Suprapubic skin (tissue), 3 donors: ENCODE results near the gene SLC34A1.

ENCODE experiments used
- POLR2A ChIP-seq, 2 donors: fragments of 450-650 bp; IDR thresholded peaks; one replicate each; pipeline ENCODE4 v1.6.1; 2017; ENCODE audit warnings: antibody characterized with exemption in 2 of 2, mild to moderate bottlenecking in 2 of 2, moderate library complexity in 2 of 2
- TF ChIP-seq, protein P1 (sequence below), 2 donors: fragments of 200-600 bp in 1 of 2; fragments of 450-650 bp in 1 of 2; sonication (generic) in 1 of 2; IDR thresholded peaks; one replicate each; pipeline ENCODE4 v1.5.1; 2016 to 2019; ENCODE audit warnings: antibody characterized with exemption in 2 of 2, mild to moderate bottlenecking in 1 of 2, moderate library complexity in 1 of 2

DNA sequence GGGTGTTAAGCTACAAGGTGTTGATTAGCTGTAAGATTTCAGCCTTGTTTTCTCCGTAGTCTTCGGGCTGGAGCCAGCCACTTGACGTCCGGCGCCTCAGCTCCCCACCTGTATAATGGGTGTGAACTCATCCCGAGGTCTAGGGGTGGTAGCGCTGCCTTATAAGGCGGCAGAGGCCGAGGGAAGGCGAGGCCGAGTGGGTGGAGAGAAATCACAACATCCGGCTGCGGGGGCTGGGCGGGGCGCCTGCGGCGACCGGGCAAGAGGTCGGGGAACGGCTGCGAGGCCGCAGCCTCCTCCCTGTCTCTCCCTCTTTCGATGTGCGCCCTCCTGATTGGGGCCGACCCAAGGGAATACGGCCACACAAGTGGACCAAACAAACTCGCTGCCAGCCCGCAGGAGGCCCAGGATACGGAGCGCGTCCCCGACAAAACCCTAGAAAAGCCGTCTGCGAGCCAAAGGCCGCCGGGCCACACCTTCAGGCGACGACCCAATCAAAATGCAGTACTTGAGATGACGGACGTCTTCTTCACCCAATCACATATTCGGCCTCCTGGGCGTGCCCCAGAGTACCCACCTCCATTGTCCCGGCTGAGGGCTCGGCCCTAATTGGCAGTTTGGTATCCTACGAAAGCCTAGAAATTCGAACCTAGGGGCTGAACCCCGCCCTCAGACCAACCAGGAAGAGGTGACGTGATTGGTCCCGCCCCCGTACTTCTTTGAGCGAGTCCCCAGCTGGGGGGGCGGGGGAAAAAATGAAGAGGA, 41.7 kb downstream of the SLC34A1 start:
- TF ChIP-seq, protein P1, sequence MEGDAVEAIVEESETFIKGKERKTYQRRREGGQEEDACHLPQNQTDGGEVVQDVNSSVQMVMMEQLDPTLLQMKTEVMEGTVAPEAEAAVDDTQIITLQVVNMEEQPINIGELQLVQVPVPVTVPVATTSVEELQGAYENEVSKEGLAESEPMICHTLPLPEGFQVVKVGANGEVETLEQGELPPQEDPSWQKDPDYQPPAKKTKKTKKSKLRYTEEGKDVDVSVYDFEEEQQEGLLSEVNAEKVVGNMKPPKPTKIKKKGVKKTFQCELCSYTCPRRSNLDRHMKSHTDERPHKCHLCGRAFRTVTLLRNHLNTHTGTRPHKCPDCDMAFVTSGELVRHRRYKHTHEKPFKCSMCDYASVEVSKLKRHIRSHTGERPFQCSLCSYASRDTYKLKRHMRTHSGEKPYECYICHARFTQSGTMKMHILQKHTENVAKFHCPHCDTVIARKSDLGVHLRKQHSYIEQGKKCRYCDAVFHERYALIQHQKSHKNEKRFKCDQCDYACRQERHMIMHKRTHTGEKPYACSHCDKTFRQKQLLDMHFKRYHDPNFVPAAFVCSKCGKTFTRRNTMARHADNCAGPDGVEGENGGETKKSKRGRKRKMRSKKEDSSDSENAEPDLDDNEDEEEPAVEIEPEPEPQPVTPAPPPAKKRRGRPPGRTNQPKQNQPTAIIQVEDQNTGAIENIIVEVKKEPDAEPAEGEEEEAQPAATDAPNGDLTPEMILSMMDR (IDR thresholded peaks at IDR 0.05): no peak
- TF ChIP-seq POLR2A (IDR thresholded peaks at IDR 0.05): peak; percentile 9 to 31
